NCI-H1436 treated with DMSO at 0.1 percent for 48 hours (cell line): ENCODE measurements around the gene DNAJC5G.
"Not testable (repeated sequence)": the region's sequence is repeated elsewhere in the genome, so short reads cannot be mapped to it uniquely, and the experiment has no call there.

Source experiments
- DNase-seq: peaks from one replicate; lab custom pipeline; 2025; lab: John Stamatoyannopoulos, UW

The DNAJC5G gene

GRCh38 chr2:27308359-27308881 is 33.2 kb downstream of the DNAJC5G start, which contains the start of gene UCN:
Gene UCN (minus strand): TSS chr2:27308445. CDS start chr2:27307895, 550 bp downstream.
- no peak for DNase-seq

GRCh38 chr2:27309651-27310050 is 34.4 kb downstream of the DNAJC5G start:
- DNase-seq: no peak

- no peak for DNase-seq
These were observed 36.9 kb downstream of the DNAJC5G start for GRCh38 chr2:27312152-27312551.

- DNase-seq: no peak
These were observed 38.8 kb downstream of the DNAJC5G start for GRCh38 chr2:27313882-27314645.

- DNase-seq: no peak
These were observed 39.5 kb downstream of the DNAJC5G start for GRCh38 chr2:27314709-27315108.

GRCh38 chr2:27315122-27315521 is 39.9 kb downstream of the DNAJC5G start:
- no peak for DNase-seq

GRCh38 chr2:27316655-27317412 is 41.6 kb downstream of the DNAJC5G start:
- no peak for DNase-seq

GRCh38 chr2:27319839-27320238 is 44.6 kb downstream of the DNAJC5G start:
- DNase-seq: not testable (repeated sequence)

GRCh38 chr2:27320958-27321543 is 45.8 kb downstream of the DNAJC5G start:
- no peak for DNase-seq

- no peak for DNase-seq
These were observed 47.1 kb downstream of the DNAJC5G start for GRCh38 chr2:27322301-27322765.

GRCh38 chr2:27322766-27323595 is 47.7 kb downstream of the DNAJC5G start, which contains the start of gene MPV17:
Gene MPV17 (minus strand): TSS chr2:27323097. CDS start chr2:27322517, 580 bp downstream.
- DNase-seq: no peak

GRCh38 chr2:27323596-27324285 is 48.5 kb downstream of the DNAJC5G start:
- DNase-seq: no peak

- no peak for DNase-seq
These were observed 49.5 kb downstream of the DNAJC5G start for GRCh38 chr2:27324720-27325119.
